IPS-20b (cell line): Measurements from ENCODE around the gene DCANP1.

Source experiments
- H3K27ac ChIP-seq: one replicate; pipeline ENCODE4 v1.5.1; 2013; ENCODE audit warnings: low read length
- H3K27me3 ChIP-seq: 2 replicates; pipeline ENCODE4 v1.6.1; 2013; ENCODE audit warnings: mild to moderate bottlenecking, low read length, inconsistent platforms; ENCODE audit not compliant: insufficient read depth
- H3K36me3 ChIP-seq: 2 replicates; pipeline ENCODE4 v1.6.1; 2013; ENCODE audit warnings: low read depth, mild to moderate bottlenecking, inconsistent platforms, low read length, moderate library complexity; ENCODE audit not compliant: insufficient read depth
- H3K4me1 ChIP-seq: 2 replicates; pipeline ENCODE4 v1.6.1; 2013; ENCODE audit warnings: mild to moderate bottlenecking, control low read depth, inconsistent platforms, low read length, moderate library complexity; ENCODE audit not compliant: insufficient read depth
- H3K4me3 ChIP-seq: 2 replicates; pipeline ENCODE4 v1.5.1; 2013; ENCODE audit warnings: mild to moderate bottlenecking, low read length, inconsistent platforms
- H3K9ac ChIP-seq: 2 replicates; pipeline ENCODE4 v1.6.1; 2013; ENCODE audit warnings: low read depth, mild to moderate bottlenecking, inconsistent platforms, low read length, moderate library complexity
- H3K9me3 ChIP-seq: 2 replicates; pipeline ENCODE4 v1.6.1; 2013; ENCODE audit warnings: mild to moderate bottlenecking, low read depth, low read length, inconsistent platforms; ENCODE audit not compliant: insufficient read depth

The DCANP1 gene

GRCh38 chr5:135487839-135488514 is 40.8 kb upstream of the DCANP1 start:
- Histone ChIP-seq H3K36me3 (no peaks in the 10 kb centered on the region), H3K9ac (no peak overlapping the region), H3K27me3 (peaks cover 100% of the 10 kb centered on the region), H3K27ac (no peak overlapping the region), H3K9me3 (no peaks in the 10 kb centered on the region), H3K4me3 (peak overlapping the region; percentile 59; the same call in 1 of the 2 replicates), H3K4me1 (peaks cover 35% of the 10 kb centered on the region)

- peaks cover 100% of the 10 kb centered on the region for H3K27me3 ChIP-seq
- no peaks in the 10 kb centered on the region for H3K36me3 ChIP-seq
- no peaks in the 10 kb centered on the region for H3K9me3 ChIP-seq
- peaks cover 33% of the 10 kb centered on the region for H3K4me1 ChIP-seq
- H3K27ac ChIP-seq, result no peak overlapping the region
- no peak overlapping the region for H3K4me3 ChIP-seq
- no peak overlapping the region for H3K9ac ChIP-seq
These were observed 39.9 kb upstream of the DCANP1 start for GRCh38 chr5:135487037-135487395.

- peaks cover 31% of the 10 kb centered on the region for H3K4me1 ChIP-seq
- H3K36me3 ChIP-seq, result no peaks in the 10 kb centered on the region
- no peaks in the 10 kb centered on the region for H3K9me3 ChIP-seq
These were observed 39.2 kb upstream of the DCANP1 start for GRCh38 chr5:135486131-135487036.

GRCh38 chr5:135484674-135485086 is 37.5 kb upstream of the DCANP1 start:
- no peak overlapping the region for H3K9ac ChIP-seq
- H3K4me1 ChIP-seq, result peaks cover 20% of the 10 kb centered on the region; the same call in 1 of the 2 replicates
- H3K27me3 ChIP-seq, result peaks cover 98% of the 10 kb centered on the region
- no peak overlapping the region for H3K4me3 ChIP-seq
- H3K27ac ChIP-seq, result no peak overlapping the region
- H3K9me3 ChIP-seq, result no peaks in the 10 kb centered on the region
- H3K36me3 ChIP-seq, result no peaks in the 10 kb centered on the region

More at GRCh38 chr5:135486131-135487036, 39.2 kb upstream of the DCANP1 start:
- H3K27ac ChIP-seq, result no peak overlapping the region
- no peak overlapping the region for H3K4me3 ChIP-seq
- H3K9ac ChIP-seq, result no peak overlapping the region
- H3K27me3 ChIP-seq, result peaks cover 100% of the 10 kb centered on the region

- H3K27me3 ChIP-seq, result peaks cover 98% of the 10 kb centered on the region
- H3K9me3 ChIP-seq, result no peaks in the 10 kb centered on the region
- no peak overlapping the region for H3K9ac ChIP-seq
- H3K27ac ChIP-seq, result no peak overlapping the region
- no peaks in the 10 kb centered on the region for H3K36me3 ChIP-seq
- H3K4me3 ChIP-seq, result no peak overlapping the region
- H3K4me1 ChIP-seq, result peaks cover 20% of the 10 kb centered on the region; the same call in 1 of the 2 replicates
These were observed 36.1 kb upstream of the DCANP1 start for GRCh38 chr5:135483254-135483653.

GRCh38 chr5:135482381-135482933 is 35.3 kb upstream of the DCANP1 start:
- H3K36me3 ChIP-seq, result no peaks in the 10 kb centered on the region
- H3K4me3 ChIP-seq, result no peak overlapping the region
- H3K27me3 ChIP-seq, result peaks cover 98% of the 10 kb centered on the region
- no peaks in the 10 kb centered on the region for H3K9me3 ChIP-seq
- H3K4me1 ChIP-seq, result peaks cover 17% of the 10 kb centered on the region; the same call in 1 of the 2 replicates
- no peak overlapping the region for H3K27ac ChIP-seq
- no peak overlapping the region for H3K9ac ChIP-seq

- H3K36me3 ChIP-seq, result no peaks in the 10 kb centered on the region
- peaks cover 97% of the 10 kb centered on the region for H3K27me3 ChIP-seq
- H3K27ac ChIP-seq, result no peak overlapping the region
- peaks cover 18% of the 10 kb centered on the region; the same call in 1 of the 2 replicates for H3K4me1 ChIP-seq
- no peak overlapping the region for H3K9ac ChIP-seq
- H3K4me3 ChIP-seq, result no peak overlapping the region
- no peaks in the 10 kb centered on the region for H3K9me3 ChIP-seq
These were observed 34.8 kb upstream of the DCANP1 start for GRCh38 chr5:135481909-135482311.

- no peak overlapping the region for H3K4me3 ChIP-seq
- H3K9ac ChIP-seq, result no peak overlapping the region
- H3K27ac ChIP-seq, result no peak overlapping the region
- H3K36me3 ChIP-seq, result no peaks in the 10 kb centered on the region
- peaks cover 22% of the 10 kb centered on the region; the same call in 1 of the 2 replicates for H3K4me1 ChIP-seq
- H3K9me3 ChIP-seq, result no peaks in the 10 kb centered on the region
- peaks cover 97% of the 10 kb centered on the region for H3K27me3 ChIP-seq
These were observed 34.2 kb upstream of the DCANP1 start for GRCh38 chr5:135481387-135481786.

- H3K4me1 ChIP-seq, result peaks cover 22% of the 10 kb centered on the region; the same call in 1 of the 2 replicates
- no peak overlapping the region for H3K9ac ChIP-seq
- no peak overlapping the region for H3K27ac ChIP-seq
- no peak overlapping the region for H3K4me3 ChIP-seq
- no peaks in the 10 kb centered on the region for H3K9me3 ChIP-seq
- H3K27me3 ChIP-seq, result peaks cover 97% of the 10 kb centered on the region
- no peaks in the 10 kb centered on the region for H3K36me3 ChIP-seq
These were observed 33.4 kb upstream of the DCANP1 start for GRCh38 chr5:135480511-135480910.

GRCh38 chr5:135478938-135479337 is 31.8 kb upstream of the DCANP1 start:
- Histone ChIP-seq H3K36me3 (no peaks in the 10 kb centered on the region), H3K4me3 (no peak overlapping the region), H3K27me3 (peaks cover 97% of the 10 kb centered on the region), H3K9ac (no peak overlapping the region), H3K27ac (no peak overlapping the region), H3K9me3 (no peaks in the 10 kb centered on the region), H3K4me1 (peaks cover 15% of the 10 kb centered on the region; the same call in 1 of the 2 replicates)

- Histone ChIP-seq H3K9ac (no peak overlapping the region), H3K4me1 (peaks cover 15% of the 10 kb centered on the region; the same call in 1 of the 2 replicates), H3K9me3 (no peaks in the 10 kb centered on the region), H3K27ac (no peak overlapping the region), H3K36me3 (no peaks in the 10 kb centered on the region), H3K27me3 (peaks cover 97% of the 10 kb centered on the region), H3K4me3 (no peak overlapping the region)
These were observed 30.5 kb upstream of the DCANP1 start for GRCh38 chr5:135477613-135478066.
